A549 (cell line): Measurements from ENCODE around the gene CERS6.

Experiments
- CTCF ChIP-seq: fragments of >200 bp; sonication (Bioruptor Twin); formaldehyde crosslinking; IDR thresholded peaks from 3 replicates; pipeline ENCODE4 v1.5.1; 2016
- ESRRA ChIP-seq: fragments of 150-350 bp; IDR thresholded peaks from 2 replicates; pipeline ENCODE4 v1.6.1; 2014; ENCODE audit warnings: mild to moderate bottlenecking, low read length, borderline replicate concordance
- HDAC2 ChIP-seq: fragments of 200-600 bp; sonication (generic); IDR thresholded peaks from 2 replicates; pipeline ENCODE4 v1.6.1; 2016
- MYC ChIP-seq: IDR thresholded peaks from 2 replicates; pipeline ENCODE4 v1.6.1; 2012; ENCODE audit warnings: mild to moderate bottlenecking, inconsistent platforms, low read length, improper control_type of control experiment, borderline replicate concordance
- NR3C1 ChIP-seq: fragments of >200 bp; sonication (Bioruptor Twin); formaldehyde crosslinking; IDR thresholded peaks from 3 replicates; pipeline ENCODE4 v1.6.1; 2017
- RCOR1 ChIP-seq: fragments of 150-350 bp; IDR thresholded peaks from 2 replicates; pipeline ENCODE4 v1.6.1; 2014; ENCODE audit warnings: antibody characterized with exemption, low read length, low read depth
- SREBF2 ChIP-seq: fragments of 450-650 bp; IDR thresholded peaks from 2 replicates; pipeline ENCODE4 v1.6.1; 2014; ENCODE audit warnings: mild to moderate bottlenecking, moderate library complexity

GRCh38 chr2:168814046-168814445 lies 358.0 kb downstream of the CERS6 start:
- TF ChIP-seq MYC (no peak), RCOR1 (no peak), CTCF (no peak), SREBF2 (no peak), ESRRA (no peak), HDAC2 (no peak), NR3C1 (no peak)
